K562 (cell line): ENCODE results near the gene RPRML.

Source experiments
- CTCF ChIP-seq, 3 experiments: IDR thresholded peaks in 2 of 3; conservative IDR thresholded peaks in 1 of 3; 2 replicates each; pipeline ENCODE4 v1.5.1; 2011 to 2012; ENCODE audit warnings: low read length in 3 of 3, mild to moderate bottlenecking in 3 of 3, control low read depth in 2 of 3, improper control_type of control experiment in 1 of 3, inconsistent platforms in 1 of 3, low read depth in 1 of 3, mixed read lengths in 1 of 3, moderate library complexity in 1 of 3; ENCODE audit not compliant: insufficient read depth in 2 of 3
- HDGF ChIP-seq: fragments of 450-650 bp; IDR thresholded peaks from 2 replicates; pipeline ENCODE4 v1.6.1; 2016
- NFATC3 ChIP-seq: fragments of 450-650 bp; IDR thresholded peaks from 2 replicates; pipeline ENCODE4 v1.6.1; 2017; ENCODE audit warnings: mild to moderate bottlenecking
- POLR2A ChIP-seq: fragments of 450-650 bp; conservative IDR thresholded peaks from 2 replicates; pipeline ENCODE4 v1.6.1; 2016
- YY1 ChIP-seq, 3 experiments: IDR thresholded peaks; 2 replicates each; pipeline ENCODE4 v1.6.1; 2011; ENCODE audit warnings: low read length in 2 of 3, mild to moderate bottlenecking in 2 of 3, moderate library complexity in 2 of 3, borderline replicate concordance in 1 of 3, control low read depth in 1 of 3, low read depth in 1 of 3; ENCODE audit not compliant: insufficient read depth in 3 of 3, insufficient replicate concordance in 2 of 3, control insufficient read depth in 1 of 3, insufficient read length in 1 of 3; ENCODE audit errors: extremely low read depth in 1 of 3
- ZNF24 ChIP-seq: fragments of 450-650 bp; IDR thresholded peaks from 2 replicates; pipeline ENCODE4 v1.6.1; 2016

- TF ChIP-seq POLR2A: no peak
- TF ChIP-seq YY1 (IDR thresholded peaks at IDR 0.05; ENCODE audit: borderline replicate concordance in 1 of 3, control insufficient read depth in 1 of 3, extremely low read depth in 1 of 3, insufficient read depth in 3 of 3, insufficient read length in 1 of 3, insufficient replicate concordance in 2 of 3, low read depth in 1 of 3, low read length in 2 of 3): no peak
- no peak for TF ChIP-seq NFATC3
- TF ChIP-seq HDGF: no peak
- no peak for TF ChIP-seq ZNF24
- TF ChIP-seq CTCF (IDR thresholded peaks at IDR 0.05 in 2 of 3, conservative IDR thresholded peaks at IDR 0.05 in 1 of 3; ENCODE audit: insufficient read depth in 2 of 3, low read depth in 1 of 3, low read length in 3 of 3): no peak
Measured at GRCh38 chr17:46972346-46972745, 6.7 kb downstream of the RPRML start.
